ENCODE data around the gene LRRC3C.

GRCh38 chr17:39920218-39921210 is 7.0 kb upstream of the LRRC3C start:
- TF ChIP-seq CTCF (IDR thresholded peaks at IDR 0.05) (no peak), EZH2 (IDR thresholded peaks at IDR 0.05) (no peak)

Data from neural progenitor cell (in vitro differentiated cells).